Panc1 (cell line): ENCODE data around the gene HS3ST6. TPM values are rescaled to one million over a fixed set of nuclear protein-coding genes. Genes with fewer than 3 reads are reported as not detected.
"Not testable (repeated sequence)": the region's sequence is repeated elsewhere in the genome, so short reads cannot be mapped to it uniquely, and the experiment has no call there.

Experiments used
- ATAC-seq: fragments of 200-7000 bp; cut with Tn5 transposase; 2 replicates; pipeline ENCODE4 v1.9.1; 2020; ENCODE audit warnings: mild to moderate bottlenecking, moderate library complexity
- BruUV-seq: library from RNA; stranded (reverse); fragments of 400-500 nt; replicated peaks from 2 replicates; lab custom pipeline; 2021; lab: Mats Ljungman, UMichigan
- CTCF ChIA-PET: fragments of 300-600 bp; sonication (Branson Sonifier 250); formaldehyde crosslinking; loops from one replicate; lab custom pipeline; 2022; ENCODE audit warnings: antibody characterized with exemption; lab: Charles Lee
- POLR2A ChIA-PET: fragments of 300-600 bp; sonication (Branson Sonifier 250); formaldehyde crosslinking; loops from one replicate; lab custom pipeline; 2022; ENCODE audit warnings: antibody characterized with exemption; lab: Charles Lee
- DNase-seq: peaks from one replicate; pipeline ENCODE4 v3.0.0-alpha.2; 2010; ENCODE audit warnings: low read depth, low spot score
- H3K27ac ChIP-seq: 2 replicates; pipeline ENCODE4 v1.5.1; 2011; ENCODE audit warnings: mild to moderate bottlenecking, low read length, inconsistent platforms
- H3K27me3 ChIP-seq: fragments of 200-500 bp; sonication (Bioruptor generic); 2 replicates; pipeline ENCODE4 v1.6.0; 2014; ENCODE audit warnings: low read length, inconsistent platforms; ENCODE audit not compliant: control insufficient read depth, insufficient read depth
- H3K36me3 ChIP-seq: fragments of 200-500 bp; sonication (Bioruptor generic); 2 replicates; pipeline ENCODE4 v1.5.1; 2014; ENCODE audit warnings: inconsistent platforms, mild to moderate bottlenecking, low read length, moderate library complexity; ENCODE audit not compliant: control insufficient read depth, insufficient read depth
- H3K4me1 ChIP-seq: 2 replicates; pipeline ENCODE4 v1.5.1; 2011; ENCODE audit warnings: inconsistent platforms, mild to moderate bottlenecking, low read length, moderate library complexity; ENCODE audit not compliant: control insufficient read depth, insufficient read depth
- H3K4me3 ChIP-seq, 2 experiments: 2 replicates each; pipeline ENCODE4 v1.5.1; 2011 to 2012; ENCODE audit warnings: low read depth in 2 of 2, low read length in 2 of 2, mild to moderate bottlenecking in 2 of 2, inconsistent platforms in 1 of 2, moderate library complexity in 1 of 2
- H3K9me3 ChIP-seq: fragments of 200-500 bp; sonication (Bioruptor generic); 2 replicates; pipeline ENCODE4 v1.5.1; 2014; ENCODE audit warnings: low read depth, mild to moderate bottlenecking, inconsistent platforms, low read length, moderate library complexity; ENCODE audit not compliant: control insufficient read depth, insufficient read depth
- POLR2AphosphoS5 ChIP-seq: IDR thresholded peaks from 2 replicates; pipeline ENCODE4 v1.6.1; 2012; ENCODE audit warnings: mild to moderate bottlenecking, low read depth, low read length, moderate library complexity
- SIN3A ChIP-seq: IDR thresholded peaks from 2 replicates; pipeline ENCODE4 v1.6.1; 2012; ENCODE audit warnings: low read depth, mild to moderate bottlenecking, low read length, moderate library complexity, borderline replicate concordance; ENCODE audit not compliant: insufficient read depth
- TCF7L2 ChIP-seq: IDR thresholded peaks from 2 replicates; pipeline ENCODE4 v1.6.1; 2011; ENCODE audit warnings: mild to moderate bottlenecking, low read depth, low read length, inconsistent platforms
- in situ Hi-C: cut with HindIII; loops from 2 replicates; pipeline ENCODE4 v1.10.0; 2016; ENCODE audit warnings: low sequenced_read_pairs, low pct_unique_long_range_greater_than_20kb
- intact Hi-C: fragments of 100-400 bp; cut with micrococcal nuclease; formaldehyde crosslinking; loops from one replicate; pipeline ENCODE4 v1.10.0; 2022; ENCODE audit not compliant: unreplicated experiment
- total RNA-seq: library from RNA; stranded (reverse); gene quantifications from one replicate; pipeline ENCODE4 v1.2.1, GENCODE V29; 2021; ENCODE audit not compliant: unreplicated experiment
- TF ChIP-seq, protein P1 (sequence below): fragments of 450-650 bp; IDR thresholded peaks from 2 replicates; pipeline ENCODE4 v1.5.1; 2017; ENCODE audit warnings: mild to moderate bottlenecking
- TF ChIP-seq, protein P2 (sequence below), 2 experiments: IDR thresholded peaks; 2 replicates each; pipeline ENCODE4 v1.6.1; 2011 to 2012; ENCODE audit warnings: low read depth in 2 of 2, control low read depth in 1 of 2, low read length in 1 of 2, mild to moderate bottlenecking in 1 of 2, moderate library complexity in 1 of 2; ENCODE audit not compliant: insufficient read depth in 1 of 2

Gene HS3ST6
- total RNA-seq, 1 experiment from 2014 or later = 3.3 TPM

DNA sequence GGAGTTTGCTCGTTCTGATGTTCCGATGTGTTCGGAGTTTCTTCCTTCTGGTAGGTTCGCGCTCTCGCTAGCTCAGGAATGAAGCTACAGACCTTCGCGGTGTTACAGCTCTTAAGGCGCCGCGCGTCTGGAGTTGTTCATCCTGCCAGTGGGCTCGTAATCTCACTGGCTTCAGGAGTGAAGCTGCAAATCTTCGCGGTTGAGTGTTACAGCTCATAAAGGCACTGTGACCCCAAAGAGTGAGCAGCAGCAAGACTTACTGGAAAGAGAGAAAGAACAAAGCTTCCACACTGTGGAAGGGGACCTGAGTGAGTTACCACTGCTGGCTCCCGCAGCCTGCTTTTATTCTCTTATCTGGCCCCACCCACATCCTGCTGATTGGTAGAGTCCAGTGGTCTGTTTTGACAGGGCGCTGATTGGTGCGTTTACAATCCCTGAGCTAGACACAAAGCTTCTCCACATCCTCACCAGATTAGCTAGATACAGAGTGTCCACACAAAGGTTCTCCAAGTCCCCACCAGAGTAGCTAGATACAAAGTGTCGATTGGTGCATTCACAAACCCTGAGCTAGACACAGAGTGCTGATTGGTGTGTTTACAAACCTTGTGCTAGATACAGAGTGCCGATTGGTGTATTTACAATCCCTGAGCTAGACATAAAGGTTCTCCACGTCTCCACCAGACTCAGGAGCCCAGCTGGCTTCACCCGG is 39.4 kb upstream of the HS3ST6 start:
- CTCF ChIA-PET = interaction anchor here (0.8 kb wide), 1 partner anchor 18 kb away, joined by 3 read pairs; no protein-coding TSS in a partner anchor
- POLR2A ChIA-PET, H3K36me3 ChIP-seq, intact Hi-C loops, H3K27ac ChIP-seq, ATAC-seq, H3K9me3 ChIP-seq, H3K4me3 ChIP-seq, H3K27me3 ChIP-seq, DNase-seq, BruUV-seq, in situ Hi-C loops: not testable (repeated sequence)
- peaks cover 12% of the 10 kb centered on the region for H3K4me1 ChIP-seq

DNA sequence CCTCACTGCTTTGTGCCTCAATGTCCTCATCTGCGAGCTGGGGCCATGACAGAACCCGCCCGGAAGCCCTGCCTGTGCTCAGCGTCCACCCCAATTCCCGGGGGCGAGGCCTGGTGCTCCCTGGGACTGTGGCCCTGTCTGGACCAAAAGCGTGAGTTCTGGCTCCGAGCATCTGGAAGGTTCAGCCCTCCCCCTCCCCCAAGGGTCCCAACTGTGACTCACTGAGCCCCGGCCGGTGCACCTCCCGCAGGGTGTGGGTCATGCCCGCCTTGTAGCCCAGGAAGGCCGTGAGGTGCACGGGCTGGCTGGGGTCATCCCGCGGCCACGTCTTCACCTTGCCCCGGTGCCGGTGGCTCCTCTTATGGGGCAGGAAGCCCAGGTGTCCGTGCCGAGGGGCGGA is 35.5 kb upstream of the HS3ST6 start:
- Histone ChIP-seq H3K27ac (no peak overlapping the region), H3K4me3 (no peak overlapping the region), H3K9me3 (no peaks in the 10 kb centered on the region), H3K4me1 (no peaks in the 10 kb centered on the region; the same call in 1 of the 2 replicates), H3K27me3 (no peaks in the 10 kb centered on the region), H3K36me3 (no peaks in the 10 kb centered on the region)
- intact Hi-C loops (no loop called here), in situ Hi-C loops (no loop called here)
- no peak for TF ChIP-seq SIN3A
- no peak for TF ChIP-seq POLR2AphosphoS5
- TF ChIP-seq, protein P1, sequence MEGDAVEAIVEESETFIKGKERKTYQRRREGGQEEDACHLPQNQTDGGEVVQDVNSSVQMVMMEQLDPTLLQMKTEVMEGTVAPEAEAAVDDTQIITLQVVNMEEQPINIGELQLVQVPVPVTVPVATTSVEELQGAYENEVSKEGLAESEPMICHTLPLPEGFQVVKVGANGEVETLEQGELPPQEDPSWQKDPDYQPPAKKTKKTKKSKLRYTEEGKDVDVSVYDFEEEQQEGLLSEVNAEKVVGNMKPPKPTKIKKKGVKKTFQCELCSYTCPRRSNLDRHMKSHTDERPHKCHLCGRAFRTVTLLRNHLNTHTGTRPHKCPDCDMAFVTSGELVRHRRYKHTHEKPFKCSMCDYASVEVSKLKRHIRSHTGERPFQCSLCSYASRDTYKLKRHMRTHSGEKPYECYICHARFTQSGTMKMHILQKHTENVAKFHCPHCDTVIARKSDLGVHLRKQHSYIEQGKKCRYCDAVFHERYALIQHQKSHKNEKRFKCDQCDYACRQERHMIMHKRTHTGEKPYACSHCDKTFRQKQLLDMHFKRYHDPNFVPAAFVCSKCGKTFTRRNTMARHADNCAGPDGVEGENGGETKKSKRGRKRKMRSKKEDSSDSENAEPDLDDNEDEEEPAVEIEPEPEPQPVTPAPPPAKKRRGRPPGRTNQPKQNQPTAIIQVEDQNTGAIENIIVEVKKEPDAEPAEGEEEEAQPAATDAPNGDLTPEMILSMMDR = no peak
- no peak for TF ChIP-seq TCF7L2
- TF ChIP-seq, protein P2, sequence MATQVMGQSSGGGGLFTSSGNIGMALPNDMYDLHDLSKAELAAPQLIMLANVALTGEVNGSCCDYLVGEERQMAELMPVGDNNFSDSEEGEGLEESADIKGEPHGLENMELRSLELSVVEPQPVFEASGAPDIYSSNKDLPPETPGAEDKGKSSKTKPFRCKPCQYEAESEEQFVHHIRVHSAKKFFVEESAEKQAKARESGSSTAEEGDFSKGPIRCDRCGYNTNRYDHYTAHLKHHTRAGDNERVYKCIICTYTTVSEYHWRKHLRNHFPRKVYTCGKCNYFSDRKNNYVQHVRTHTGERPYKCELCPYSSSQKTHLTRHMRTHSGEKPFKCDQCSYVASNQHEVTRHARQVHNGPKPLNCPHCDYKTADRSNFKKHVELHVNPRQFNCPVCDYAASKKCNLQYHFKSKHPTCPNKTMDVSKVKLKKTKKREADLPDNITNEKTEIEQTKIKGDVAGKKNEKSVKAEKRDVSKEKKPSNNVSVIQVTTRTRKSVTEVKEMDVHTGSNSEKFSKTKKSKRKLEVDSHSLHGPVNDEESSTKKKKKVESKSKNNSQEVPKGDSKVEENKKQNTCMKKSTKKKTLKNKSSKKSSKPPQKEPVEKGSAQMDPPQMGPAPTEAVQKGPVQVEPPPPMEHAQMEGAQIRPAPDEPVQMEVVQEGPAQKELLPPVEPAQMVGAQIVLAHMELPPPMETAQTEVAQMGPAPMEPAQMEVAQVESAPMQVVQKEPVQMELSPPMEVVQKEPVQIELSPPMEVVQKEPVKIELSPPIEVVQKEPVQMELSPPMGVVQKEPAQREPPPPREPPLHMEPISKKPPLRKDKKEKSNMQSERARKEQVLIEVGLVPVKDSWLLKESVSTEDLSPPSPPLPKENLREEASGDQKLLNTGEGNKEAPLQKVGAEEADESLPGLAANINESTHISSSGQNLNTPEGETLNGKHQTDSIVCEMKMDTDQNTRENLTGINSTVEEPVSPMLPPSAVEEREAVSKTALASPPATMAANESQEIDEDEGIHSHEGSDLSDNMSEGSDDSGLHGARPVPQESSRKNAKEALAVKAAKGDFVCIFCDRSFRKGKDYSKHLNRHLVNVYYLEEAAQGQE (IDR thresholded peaks at IDR 0.05; ENCODE audit: insufficient read depth in 1 of 2, low read depth in 2 of 2, low read length in 1 of 2) = no peak
- ChIA-PET CTCF (no interaction called here), POLR2A (no interaction called here)
- no peak for DNase-seq
- ATAC-seq = no peak
- no TSS peak for BruUV-seq

DNA sequence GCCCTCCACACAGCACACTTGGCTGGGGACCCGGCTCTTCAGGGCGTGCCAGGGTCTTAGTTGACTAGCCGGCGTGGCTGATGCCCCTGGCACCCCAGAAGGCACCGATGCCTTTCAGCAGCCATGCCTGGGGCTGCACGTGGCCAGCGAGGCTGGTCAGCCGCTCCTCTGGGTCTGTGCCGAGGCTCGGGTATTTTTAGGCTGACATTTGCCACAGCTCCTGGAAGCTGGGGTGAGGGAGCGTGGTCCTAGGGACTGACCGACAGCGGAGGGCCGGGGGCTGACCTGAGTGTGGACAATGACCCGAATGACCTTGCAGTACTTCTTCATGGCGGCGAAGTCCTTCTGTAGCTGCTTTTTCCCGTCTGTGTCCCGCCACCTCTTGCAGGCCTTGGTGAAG is 32.3 kb upstream of the HS3ST6 start:
- H3K36me3 ChIP-seq = no peaks in the 10 kb centered on the region
- TF ChIP-seq SIN3A = no peak
- TF ChIP-seq, protein P2 (IDR thresholded peaks at IDR 0.05; ENCODE audit: insufficient read depth in 1 of 2, low read depth in 2 of 2, low read length in 1 of 2) = no peak
- TF ChIP-seq, protein P1 = no peak
- TF ChIP-seq TCF7L2 = no peak
- no peak for TF ChIP-seq POLR2AphosphoS5
- H3K9me3 ChIP-seq = no peaks in the 10 kb centered on the region
- no peak overlapping the region for H3K4me3 ChIP-seq
- intact Hi-C loops = no loop called here
- no peaks in the 10 kb centered on the region for H3K4me1 ChIP-seq
- POLR2A ChIA-PET = no interaction called here
- in situ Hi-C loops = no loop called here
- ATAC-seq = no peak
- H3K27ac ChIP-seq = no peak overlapping the region
- CTCF ChIA-PET = no interaction called here
- no TSS peak for BruUV-seq
- no peak for DNase-seq
- no peaks in the 10 kb centered on the region for H3K27me3 ChIP-seq
